SK-N-SH (cell line): ENCODE results near the gene DYNLT1. TPM values are rescaled to one million over a fixed set of nuclear protein-coding genes. Genes with fewer than 3 reads are reported as not detected.

Source experiments
- CTCF ChIA-PET: fragments of 300-600, 350-600 bp; formaldehyde crosslinking; extraction: SDS; loops from one replicate; lab custom pipeline; 2021; lab: Yijun Ruan, JAX
- POLR2A ChIA-PET: fragments of 350-600 bp; sonication (Branson Sonifier 250); formaldehyde crosslinking; extraction: SDS; loops from one replicate; lab custom pipeline; 2020; ENCODE audit warnings: antibody characterized with exemption, inconsistent platforms; lab: Yijun Ruan, JAX
- DNase-seq: peaks from one replicate; pipeline ENCODE4 v3.0.0; 2012
- H2AFZ ChIP-seq: fragments of 200-600 bp; sonication (generic); 2 replicates; pipeline ENCODE4 v1.8.1; 2016; ENCODE audit warnings: antibody characterized with exemption, mild to moderate bottlenecking, low read depth
- H3F3A ChIP-seq: fragments of 200-600 bp; sonication (generic); replicated peaks from 2 replicates; pipeline ENCODE3; 2016; ENCODE audit warnings: antibody characterized with exemption, mild to moderate bottlenecking; ENCODE audit not compliant: insufficient read depth
- H3K27ac ChIP-seq, 2 experiments: fragments of 200-500 bp in 1 of 2; fragments of 200-600 bp in 1 of 2; sonication (Bioruptor generic) in 1 of 2; sonication (generic), shearing (Covaris generic) in 1 of 2; 2 replicates each; pipeline versions ENCODE4 v1.5.1 to v1.6.1; 2014 to 2016; ENCODE audit warnings: low read depth in 2 of 2, inconsistent platforms in 1 of 2, low read length in 1 of 2, mild to moderate bottlenecking in 1 of 2, mixed read lengths in 1 of 2
- H3K27me3 ChIP-seq: fragments of 200-600 bp; sonication (generic), shearing (Covaris generic); 2 replicates; pipeline ENCODE4 v1.6.1; 2016; ENCODE audit warnings: mixed run types; ENCODE audit not compliant: insufficient read depth
- H3K36me3 ChIP-seq, 2 experiments: fragments of 200-500 bp in 1 of 2; fragments of 200-600 bp in 1 of 2; sonication (Bioruptor generic) in 1 of 2; sonication (generic) in 1 of 2; replicated peaks in 1 of 2; 2 replicates each; pipeline versions ENCODE3 to v1.5.1; 2014 to 2016; ENCODE audit warnings: low read length in 1 of 2, mild to moderate bottlenecking in 1 of 2; ENCODE audit not compliant: insufficient read depth in 2 of 2, control insufficient read depth in 1 of 2
- H3K4me1 ChIP-seq, 2 experiments: fragments of 200-500 bp in 1 of 2; fragments of 200-600 bp in 1 of 2; sonication (Bioruptor generic) in 1 of 2; sonication (generic), shearing (Covaris generic) in 1 of 2; 2 replicates each; pipeline versions ENCODE4 v1.5.1 to v1.6.1; 2014 to 2016; ENCODE audit warnings: low read depth in 1 of 2, low read length in 1 of 2, mixed run types in 1 of 2; ENCODE audit not compliant: insufficient read depth in 2 of 2, control insufficient read depth in 1 of 2
- H3K4me2 ChIP-seq: fragments of 200-600 bp; sonication (generic), shearing (Covaris generic); 2 replicates; pipeline ENCODE4 v1.6.1; 2017; ENCODE audit warnings: mixed run types
- H3K4me3 ChIP-seq, 2 experiments: fragments of 200-500 bp in 1 of 2; fragments of 200-600 bp in 1 of 2; sonication (Bioruptor generic) in 1 of 2; sonication (generic), shearing (Covaris generic) in 1 of 2; 2 replicates each; pipeline versions ENCODE4 v1.5.1 to v1.8.1; 2014 to 2016; ENCODE audit warnings: low read depth in 2 of 2, inconsistent platforms in 1 of 2, low read length in 1 of 2, mild to moderate bottlenecking in 1 of 2, mixed read lengths in 1 of 2, moderate library complexity in 1 of 2
- H3K79me2 ChIP-seq: fragments of 200-600 bp; sonication (generic); 2 replicates; pipeline ENCODE4 v1.8.1; 2017; ENCODE audit warnings: mild to moderate bottlenecking; ENCODE audit not compliant: insufficient read depth
- H3K9ac ChIP-seq: fragments of 200-600 bp; sonication (generic); 2 replicates; pipeline ENCODE4 v1.6.1; 2017; ENCODE audit warnings: mixed run types
- H3K9me2 ChIP-seq: fragments of 200-600 bp; sonication (generic); 2 replicates; pipeline ENCODE4 v1.6.1; 2017; ENCODE audit warnings: mixed run types
- H3K9me3 ChIP-seq: fragments of 200-600 bp; sonication (generic); 2 replicates; pipeline ENCODE4 v1.6.1; 2017; ENCODE audit warnings: mixed run types, mild to moderate bottlenecking, moderate library complexity
- H4K20me1 ChIP-seq: fragments of 200-600 bp; sonication (generic); 2 replicates; pipeline ENCODE4 v1.6.1; 2017; ENCODE audit warnings: mild to moderate bottlenecking, mixed run types; ENCODE audit not compliant: insufficient read depth
- FOSL2 ChIP-seq: IDR thresholded peaks from 2 replicates; pipeline ENCODE4 v1.4.0; 2012; ENCODE audit warnings: low read depth, mild to moderate bottlenecking, moderate library complexity, borderline replicate concordance
- JUND ChIP-seq: IDR thresholded peaks from 2 replicates; pipeline ENCODE4 v1.4.0; 2012
- NFIC ChIP-seq: IDR thresholded peaks from 2 replicates; pipeline ENCODE4 v1.4.0; 2012; ENCODE audit warnings: borderline replicate concordance
- RAD21 ChIP-seq: IDR thresholded peaks from 2 replicates; pipeline ENCODE4 v1.6.1; 2012; ENCODE audit warnings: mild to moderate bottlenecking, low read length
- RCOR1 ChIP-seq: fragments of 150-350 bp; IDR thresholded peaks from 2 replicates; pipeline ENCODE4 v1.6.1; 2017; ENCODE audit warnings: antibody characterized with exemption, low read length
- RXRA ChIP-seq: IDR thresholded peaks from 2 replicates; pipeline ENCODE4 v1.4.0; 2012; ENCODE audit warnings: low read depth, mild to moderate bottlenecking, borderline replicate concordance
- SIN3A ChIP-seq: IDR thresholded peaks from 2 replicates; pipeline ENCODE4 v1.6.1; 2012; ENCODE audit warnings: low read depth, mild to moderate bottlenecking, low read length, moderate library complexity, borderline replicate concordance
- TAF1 ChIP-seq: IDR thresholded peaks from 2 replicates; pipeline ENCODE4 v1.6.1; 2012; ENCODE audit warnings: low read depth, mild to moderate bottlenecking, low read length, moderate library complexity, borderline replicate concordance
- WGBS: methylation state at CpG from one replicate; pipeline ENCODE4 v1.1.6; 2017; ENCODE audit warnings: low lambda C conversion rate; 5-methylcytosine and 5-hydroxymethylcytosine counted together
- polyA plus RNA-seq, 3 experiments: library from polyadenylated mRNA; depleted of rRNA; stranded (reverse); fragments of >200 nt; gene quantifications; 2 replicates each; pipeline ENCODE4 v1.2.3, GENCODE V29; 2012
- TF ChIP-seq, protein P1 (sequence below): IDR thresholded peaks from 2 replicates; pipeline ENCODE4 v1.6.1; 2012; ENCODE audit warnings: mild to moderate bottlenecking, low read depth, low read length, moderate library complexity

DYNLT1 gene
- polyA plus RNA-seq, 1 of the 3 experiments (the other 2 are of a cell fraction), result 306 TPM

- Histone ChIP-seq H3K4me2 (no peak overlapping the region), H3K9me3 (no peaks in the 10 kb centered on the region), H3K79me2 (no peaks in the 10 kb centered on the region), H3K9ac (no peak overlapping the region), H3K4me3 (no peak overlapping the region), H3K27ac (no peak overlapping the region), H3K36me3 (peaks cover 0 to 37% of the 10 kb centered on the region in 2 experiments), H3K27me3 (no peaks in the 10 kb centered on the region), H3K4me1 (peaks cover 22 to 29% of the 10 kb centered on the region in 2 experiments; a peak in 3 of 4 replicates), H4K20me1 (no peaks in the 10 kb centered on the region), H3K9me2 (no peaks in the 10 kb centered on the region), H2AFZ (no peak overlapping the region), H3F3A (peaks cover 10% of the 10 kb centered on the region)
- DNase-seq, result no peak
- ChIA-PET CTCF (interaction anchor here (1.5 kb wide), 1 partner anchor 63 kb away, joined by 6 read pairs; no protein-coding TSS in a partner anchor), POLR2A (no interaction called here)
- TF ChIP-seq RCOR1, result no peak
- WGBS, result 94% methylated on average over 9 of the region's 9 CpGs
Measured at GRCh38 chr6:158627940-158628211, 16.7 kb downstream of the DYNLT1 start.

GRCh38 chr6:158627168-158627939 lies 17.2 kb downstream of the DYNLT1 start:
- no peaks in the 10 kb centered on the region for H3K79me2 ChIP-seq
- no peaks in the 10 kb centered on the region for H3K9me3 ChIP-seq
- H3K27ac ChIP-seq, result no peak overlapping the region
- peaks cover 5% of the 10 kb centered on the region for H3F3A ChIP-seq
- CTCF ChIA-PET, result interaction anchor here (1.0 to 1.5 kb wide), 2 partner anchors 22 to 64 kb away, joined by 4 to 6 read pairs; no protein-coding TSS in a partner anchor
- no peak overlapping the region for H3K4me2 ChIP-seq
- H3K9me2 ChIP-seq, result no peaks in the 10 kb centered on the region
- POLR2A ChIA-PET, result no interaction called here
- 94% methylated on average over 20 of the region's 20 CpGs for WGBS
- H3K4me3 ChIP-seq, result no peak overlapping the region
- peaks cover 0 to 40% of the 10 kb centered on the region in 2 experiments for H3K36me3 ChIP-seq
- TF ChIP-seq SIN3A, result no peak
- H3K27me3 ChIP-seq, result no peaks in the 10 kb centered on the region
- no peak overlapping the region for H3K9ac ChIP-seq
- no peaks in the 10 kb centered on the region for H4K20me1 ChIP-seq
- no peak overlapping the region for H2AFZ ChIP-seq
- no peak for DNase-seq
- H3K4me1 ChIP-seq, result peaks cover 18 to 33% of the 10 kb centered on the region in 2 experiments; a peak in 3 of 4 replicates

DNA sequence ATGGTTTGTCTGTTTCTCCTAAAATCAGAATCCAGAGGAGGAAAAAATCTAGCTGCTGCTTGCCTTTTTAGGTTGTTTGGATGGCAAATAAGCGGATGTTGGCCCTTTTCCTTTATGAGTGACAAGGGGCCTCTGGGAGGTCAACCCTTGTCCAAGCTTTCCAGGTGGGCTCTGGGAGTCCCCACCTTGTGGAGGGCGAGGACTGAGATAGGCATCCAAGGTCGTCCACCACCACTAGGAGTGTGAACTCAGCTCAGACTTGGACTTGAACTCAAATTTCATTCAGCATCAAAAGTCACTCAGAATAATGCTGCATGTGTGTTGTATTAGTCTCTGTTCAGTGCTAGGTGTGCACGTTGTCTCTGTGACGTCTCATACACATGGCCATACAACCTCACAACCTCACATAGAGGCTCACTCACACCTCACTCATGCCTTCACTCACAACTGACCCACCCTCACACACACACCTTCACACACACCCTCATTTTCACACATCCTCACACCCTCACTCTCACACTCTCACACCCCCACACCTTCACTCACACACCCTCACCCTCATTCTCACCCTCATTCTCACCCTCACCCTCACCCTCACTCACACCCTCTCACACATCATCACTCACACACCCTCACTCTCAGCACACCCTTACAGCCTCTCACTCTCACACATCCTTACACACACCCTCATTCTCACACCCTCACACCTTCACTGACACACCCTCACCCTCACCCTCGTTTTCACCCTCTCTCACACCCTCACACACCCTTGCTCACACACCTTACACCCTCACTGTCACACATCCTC lies 18.0 kb downstream of the DYNLT1 start:
- no peaks in the 10 kb centered on the region for H3K9me2 ChIP-seq
- 89% methylated on average over 6 of the region's 6 CpGs for WGBS
- TF ChIP-seq, protein P1, sequence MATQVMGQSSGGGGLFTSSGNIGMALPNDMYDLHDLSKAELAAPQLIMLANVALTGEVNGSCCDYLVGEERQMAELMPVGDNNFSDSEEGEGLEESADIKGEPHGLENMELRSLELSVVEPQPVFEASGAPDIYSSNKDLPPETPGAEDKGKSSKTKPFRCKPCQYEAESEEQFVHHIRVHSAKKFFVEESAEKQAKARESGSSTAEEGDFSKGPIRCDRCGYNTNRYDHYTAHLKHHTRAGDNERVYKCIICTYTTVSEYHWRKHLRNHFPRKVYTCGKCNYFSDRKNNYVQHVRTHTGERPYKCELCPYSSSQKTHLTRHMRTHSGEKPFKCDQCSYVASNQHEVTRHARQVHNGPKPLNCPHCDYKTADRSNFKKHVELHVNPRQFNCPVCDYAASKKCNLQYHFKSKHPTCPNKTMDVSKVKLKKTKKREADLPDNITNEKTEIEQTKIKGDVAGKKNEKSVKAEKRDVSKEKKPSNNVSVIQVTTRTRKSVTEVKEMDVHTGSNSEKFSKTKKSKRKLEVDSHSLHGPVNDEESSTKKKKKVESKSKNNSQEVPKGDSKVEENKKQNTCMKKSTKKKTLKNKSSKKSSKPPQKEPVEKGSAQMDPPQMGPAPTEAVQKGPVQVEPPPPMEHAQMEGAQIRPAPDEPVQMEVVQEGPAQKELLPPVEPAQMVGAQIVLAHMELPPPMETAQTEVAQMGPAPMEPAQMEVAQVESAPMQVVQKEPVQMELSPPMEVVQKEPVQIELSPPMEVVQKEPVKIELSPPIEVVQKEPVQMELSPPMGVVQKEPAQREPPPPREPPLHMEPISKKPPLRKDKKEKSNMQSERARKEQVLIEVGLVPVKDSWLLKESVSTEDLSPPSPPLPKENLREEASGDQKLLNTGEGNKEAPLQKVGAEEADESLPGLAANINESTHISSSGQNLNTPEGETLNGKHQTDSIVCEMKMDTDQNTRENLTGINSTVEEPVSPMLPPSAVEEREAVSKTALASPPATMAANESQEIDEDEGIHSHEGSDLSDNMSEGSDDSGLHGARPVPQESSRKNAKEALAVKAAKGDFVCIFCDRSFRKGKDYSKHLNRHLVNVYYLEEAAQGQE, result no peak
- TF ChIP-seq FOSL2 (no peak), RAD21 (no peak), TAF1 (no peak), JUND (no peak), RXRA (no peak), NFIC (no peak)
- TF ChIP-seq, all 33 proteins: peak for 0
- ChIA-PET CTCF (interaction anchor here (1.0 to 1.1 kb wide), 2 partner anchors 21 kb away, joined by 4 to 5 read pairs; no protein-coding TSS in a partner anchor), POLR2A (no interaction called here)
- Histone ChIP-seq H3K27ac (no peak overlapping the region), H3K36me3 (peaks cover 0 to 45% of the 10 kb centered on the region in 2 experiments), H3K4me3 (no peak overlapping the region), H3F3A (no peaks in the 10 kb centered on the region), H3K79me2 (no peaks in the 10 kb centered on the region), H3K4me2 (no peak overlapping the region), H3K9me3 (no peaks in the 10 kb centered on the region), H3K4me1 (peaks cover 10 to 34% of the 10 kb centered on the region in 2 experiments; a peak in 3 of 4 replicates), H2AFZ (no peak overlapping the region), H4K20me1 (no peaks in the 10 kb centered on the region), H3K9ac (no peak overlapping the region), H3K27me3 (no peaks in the 10 kb centered on the region)
- DNase-seq, result no peak
